Measurements from ENCODE around the gene MAML1. TPM values are rescaled to one million over a fixed set of nuclear protein-coding genes. Genes with fewer than 3 reads are reported as not detected.

MAML1 gene
- total and polyA plus RNA-seq, 4 donors = 2.2 to 7.6 (median 6.3) TPM

GRCh38 chr5:179805070-179805528, 72.5 kb downstream of the MAML1 start (continued):
- no peak for TF ChIP-seq CTCF (IDR thresholded peaks at IDR 0.05; ENCODE audit: low read depth, low read length, missing input control)

DNA sequence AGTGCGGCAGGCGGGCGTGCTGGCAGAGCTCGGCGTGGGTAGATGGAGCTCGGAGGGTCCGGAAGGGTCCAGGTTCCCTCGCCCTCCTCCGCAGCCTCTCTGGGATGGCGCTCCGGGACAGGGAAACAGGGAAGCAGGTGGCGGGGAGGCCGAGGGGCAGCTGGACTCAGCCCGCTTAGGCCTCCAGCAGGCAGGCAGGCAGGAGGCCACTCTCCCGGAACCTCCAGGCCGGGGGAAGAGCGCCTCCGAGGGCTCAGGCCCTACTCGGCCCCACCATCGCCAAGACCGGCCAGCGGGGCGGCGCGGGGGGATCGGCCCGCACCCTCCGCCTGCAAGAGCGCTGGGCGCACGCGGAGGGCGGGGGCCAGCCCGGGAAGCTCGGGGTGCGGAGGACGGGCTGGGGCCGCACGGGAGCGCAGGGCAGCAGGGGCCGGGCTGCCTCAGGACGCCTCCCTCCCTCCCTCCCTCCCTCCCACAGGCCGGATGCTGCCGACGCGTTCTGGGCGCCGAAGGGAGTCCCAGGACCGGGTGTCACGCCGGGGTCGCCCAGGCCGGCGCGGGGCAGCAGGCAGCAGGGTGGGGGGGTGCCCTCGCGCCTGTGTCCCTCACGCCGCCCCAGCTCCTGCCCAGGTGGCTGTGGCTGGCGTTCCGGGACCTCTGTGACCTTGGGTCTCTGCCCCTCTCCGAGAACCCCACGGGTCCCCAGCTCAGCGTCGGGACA, 73.1 kb downstream of the MAML1 start:
- DNase-seq (ENCODE audit: low spot score) = no peak
- no peak for TF ChIP-seq GABPA (IDR thresholded peaks at IDR 0.05 in 1 of 2, conservative IDR thresholded peaks at IDR 0.05 in 1 of 2)
- TF ChIP-seq JUND (IDR thresholded peaks at IDR 0.05) = no peak
- no peak for TF ChIP-seq ZBTB33 (IDR thresholded peaks at IDR 0.05)
- TF ChIP-seq SP1 (IDR thresholded peaks at IDR 0.05) = no peak
- no peak for TF ChIP-seq EGR1 (IDR thresholded peaks at IDR 0.05; ENCODE audit: low read depth in 2 of 2)
- TF ChIP-seq HNF4G (IDR thresholded peaks at IDR 0.05) = no peak
- no peak for TF ChIP-seq HNF4A (conservative IDR thresholded peaks at IDR 0.05)
- TF ChIP-seq CTCF (IDR thresholded peaks at IDR 0.05; ENCODE audit: low read depth, low read length, missing input control) = no peak
- TF ChIP-seq NR2F2 (IDR thresholded peaks at IDR 0.05) = no peak
- TF ChIP-seq MAX (IDR thresholded peaks at IDR 0.05) = no peak
- TF ChIP-seq, protein P1, sequence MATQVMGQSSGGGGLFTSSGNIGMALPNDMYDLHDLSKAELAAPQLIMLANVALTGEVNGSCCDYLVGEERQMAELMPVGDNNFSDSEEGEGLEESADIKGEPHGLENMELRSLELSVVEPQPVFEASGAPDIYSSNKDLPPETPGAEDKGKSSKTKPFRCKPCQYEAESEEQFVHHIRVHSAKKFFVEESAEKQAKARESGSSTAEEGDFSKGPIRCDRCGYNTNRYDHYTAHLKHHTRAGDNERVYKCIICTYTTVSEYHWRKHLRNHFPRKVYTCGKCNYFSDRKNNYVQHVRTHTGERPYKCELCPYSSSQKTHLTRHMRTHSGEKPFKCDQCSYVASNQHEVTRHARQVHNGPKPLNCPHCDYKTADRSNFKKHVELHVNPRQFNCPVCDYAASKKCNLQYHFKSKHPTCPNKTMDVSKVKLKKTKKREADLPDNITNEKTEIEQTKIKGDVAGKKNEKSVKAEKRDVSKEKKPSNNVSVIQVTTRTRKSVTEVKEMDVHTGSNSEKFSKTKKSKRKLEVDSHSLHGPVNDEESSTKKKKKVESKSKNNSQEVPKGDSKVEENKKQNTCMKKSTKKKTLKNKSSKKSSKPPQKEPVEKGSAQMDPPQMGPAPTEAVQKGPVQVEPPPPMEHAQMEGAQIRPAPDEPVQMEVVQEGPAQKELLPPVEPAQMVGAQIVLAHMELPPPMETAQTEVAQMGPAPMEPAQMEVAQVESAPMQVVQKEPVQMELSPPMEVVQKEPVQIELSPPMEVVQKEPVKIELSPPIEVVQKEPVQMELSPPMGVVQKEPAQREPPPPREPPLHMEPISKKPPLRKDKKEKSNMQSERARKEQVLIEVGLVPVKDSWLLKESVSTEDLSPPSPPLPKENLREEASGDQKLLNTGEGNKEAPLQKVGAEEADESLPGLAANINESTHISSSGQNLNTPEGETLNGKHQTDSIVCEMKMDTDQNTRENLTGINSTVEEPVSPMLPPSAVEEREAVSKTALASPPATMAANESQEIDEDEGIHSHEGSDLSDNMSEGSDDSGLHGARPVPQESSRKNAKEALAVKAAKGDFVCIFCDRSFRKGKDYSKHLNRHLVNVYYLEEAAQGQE (IDR thresholded peaks at IDR 0.05) = no peak
- no peak for TF ChIP-seq RXRA (IDR thresholded peaks at IDR 0.05)
- TF ChIP-seq, protein P2, sequence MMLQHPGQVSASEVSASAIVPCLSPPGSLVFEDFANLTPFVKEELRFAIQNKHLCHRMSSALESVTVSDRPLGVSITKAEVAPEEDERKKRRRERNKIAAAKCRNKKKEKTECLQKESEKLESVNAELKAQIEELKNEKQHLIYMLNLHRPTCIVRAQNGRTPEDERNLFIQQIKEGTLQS (IDR thresholded peaks at IDR 0.05) = no peak
- WGBS = 2% methylated on average over 65 of the region's 65 CpGs
- Histone ChIP-seq H3K27me3 (ENCODE audit: control insufficient read depth in 4 of 4, insufficient read depth in 4 of 4, low read length in 3 of 4) (no peaks in the 10 kb centered on the region), H3K4me1 (ENCODE audit: control insufficient read depth in 4 of 4, insufficient read depth in 4 of 4, low read length in 3 of 4) (peaks cover 19 to 41% (median 32%) of the 10 kb centered on the region in 4 donors), H3K36me3 (ENCODE audit: control insufficient read depth in 4 of 4, insufficient read depth in 3 of 4, low read depth in 1 of 4, low read length in 3 of 4) (peaks cover 2 to 8% (median 3%) of the 10 kb centered on the region in 4 donors), H3K4me3 (ENCODE audit: low read depth in 1 of 3, low read length in 3 of 3) (peak overlapping the region; percentile 72 to 98 (median 79)), H3K9ac (ENCODE audit: low read depth in 1 of 2, low read length in 2 of 2) (peak overlapping the region; percentile 70 to 79), H3K27ac (ENCODE audit: low read depth in 1 of 2, low read length in 2 of 2) (peak overlapping the region; percentile 78 to 89), H3K9me3 (ENCODE audit: control insufficient read depth in 4 of 4, low read length in 3 of 4) (no peaks in the 10 kb centered on the region)
